ENCODE measurements around the gene NDUFB6. TPM values are rescaled to one million over a fixed set of nuclear protein-coding genes. Genes with fewer than 3 reads are reported as not detected.

The NDUFB6 gene
- polyA plus RNA-seq, 1 donor from 2014 or later, result 148 TPM

GRCh38 chr9:32558408-32558934, 14.5 kb downstream of the NDUFB6 start:
- Histone ChIP-seq H3K27ac (ENCODE audit: low read length) (no peak overlapping the region), H3K79me2 (replicated peaks; ENCODE audit: insufficient read depth, low read length) (peaks cover 3% of the 10 kb centered on the region)
- TF ChIP-seq TAF1 (IDR thresholded peaks at IDR 0.05; ENCODE audit: low read depth), result no peak
- TF ChIP-seq EP300 (conservative IDR thresholded peaks at IDR 0.05; ENCODE audit: poor library complexity, severe bottlenecking), result no peak
- no peak for TF ChIP-seq EZH2 (IDR thresholded peaks at IDR 0.05; ENCODE audit: borderline replicate concordance, insufficient read depth, low read length, poor library complexity, severe bottlenecking)
- TF ChIP-seq REST (IDR thresholded peaks at IDR 0.05; ENCODE audit: borderline replicate concordance), result no peak
- no peak for TF ChIP-seq MXI1 (conservative IDR thresholded peaks at IDR 0.05; ENCODE audit: poor library complexity, severe bottlenecking)
- no peak for TF ChIP-seq SMC3 (conservative IDR thresholded peaks at IDR 0.05; ENCODE audit: poor library complexity)
- TF ChIP-seq CTCF (IDR thresholded peaks at IDR 0.05; ENCODE audit: poor library complexity, severe bottlenecking), result no peak
- TF ChIP-seq POLR2AphosphoS5 (IDR thresholded peaks at IDR 0.05), result no peak
- no peak for TF ChIP-seq RAD21 (conservative IDR thresholded peaks at IDR 0.05)

GRCh38 chr9:32554591-32554990, 18.4 kb downstream of the NDUFB6 start:
- no peaks in the 10 kb centered on the region for H3K27me3 ChIP-seq (ENCODE audit: insufficient read depth, low read depth, low read length)
- no peaks in the 10 kb centered on the region for H4K20me1 ChIP-seq (ENCODE audit: insufficient read depth)
- H3K4me2 ChIP-seq (ENCODE audit: low read length), result no peak overlapping the region
- no peaks in the 10 kb centered on the region for H3K9me2 ChIP-seq (ENCODE audit: insufficient read depth, low read length)
- H3K27ac ChIP-seq (ENCODE audit: low read length), result no peak overlapping the region
- peaks cover 9% of the 10 kb centered on the region for H3K79me2 ChIP-seq (replicated peaks; ENCODE audit: insufficient read depth, low read length)
- H3K9me3 ChIP-seq (ENCODE audit: low read length), result no peaks in the 10 kb centered on the region
- no peak overlapping the region for H2AFZ ChIP-seq (ENCODE audit: low read depth, low read length)
- no peak overlapping the region for H3K4me3 ChIP-seq (ENCODE audit: low read length)
- TF ChIP-seq REST (IDR thresholded peaks at IDR 0.05; ENCODE audit: borderline replicate concordance) (no peak), EP300 (conservative IDR thresholded peaks at IDR 0.05; ENCODE audit: poor library complexity, severe bottlenecking) (no peak), RAD21 (conservative IDR thresholded peaks at IDR 0.05) (no peak), TAF1 (IDR thresholded peaks at IDR 0.05; ENCODE audit: low read depth) (no peak), EZH2 (IDR thresholded peaks at IDR 0.05; ENCODE audit: borderline replicate concordance, insufficient read depth, low read length, poor library complexity, severe bottlenecking) (no peak), SMC3 (conservative IDR thresholded peaks at IDR 0.05; ENCODE audit: poor library complexity) (no peak), MXI1 (conservative IDR thresholded peaks at IDR 0.05; ENCODE audit: poor library complexity, severe bottlenecking) (no peak), POLR2AphosphoS5 (IDR thresholded peaks at IDR 0.05) (no peak), CTCF (IDR thresholded peaks at IDR 0.05; ENCODE audit: poor library complexity, severe bottlenecking) (no peak)
- H3K9ac ChIP-seq (ENCODE audit: low read length), result no peak overlapping the region
- no peaks in the 10 kb centered on the region for H3K36me3 ChIP-seq (ENCODE audit: insufficient read depth, low read length)
- H3F3A ChIP-seq (ENCODE audit: insufficient read depth, low read length, poor library complexity, severe bottlenecking), result no peaks in the 10 kb centered on the region

More at GRCh38 chr9:32558408-32558934, 14.5 kb downstream of the NDUFB6 start:
- Histone ChIP-seq H3K4me2 (ENCODE audit: low read length) (no peak overlapping the region), H4K20me1 (ENCODE audit: insufficient read depth) (no peaks in the 10 kb centered on the region), H3K9me2 (ENCODE audit: insufficient read depth, low read length) (no peaks in the 10 kb centered on the region), H3K4me3 (ENCODE audit: low read length) (no peak overlapping the region), H2AFZ (ENCODE audit: low read depth, low read length) (no peak overlapping the region), H3K9me3 (ENCODE audit: low read length) (no peaks in the 10 kb centered on the region), H3K27me3 (ENCODE audit: insufficient read depth, low read depth, low read length) (no peaks in the 10 kb centered on the region), H3K36me3 (ENCODE audit: insufficient read depth, low read length) (no peaks in the 10 kb centered on the region), H3K9ac (ENCODE audit: low read length) (no peak overlapping the region), H3F3A (ENCODE audit: insufficient read depth, low read length, poor library complexity, severe bottlenecking) (no peaks in the 10 kb centered on the region)
